Astrocyte (in vitro differentiated cells and primary cell): ENCODE results near the gene ZNF385C.

Experiments
- EZH2 ChIP-seq: IDR thresholded peaks from 2 replicates; pipeline ENCODE4 v1.6.1; 2012; ENCODE audit warnings: mild to moderate bottlenecking, low read length, inconsistent platforms; ENCODE audit not compliant: insufficient read depth
- TF ChIP-seq, protein P1 (sequence below): IDR thresholded peaks from 2 replicates; pipeline ENCODE4 v1.5.1; 2011; ENCODE audit warnings: low read depth, mild to moderate bottlenecking, inconsistent platforms, low read length, moderate library complexity; ENCODE audit not compliant: insufficient read depth

DNA sequence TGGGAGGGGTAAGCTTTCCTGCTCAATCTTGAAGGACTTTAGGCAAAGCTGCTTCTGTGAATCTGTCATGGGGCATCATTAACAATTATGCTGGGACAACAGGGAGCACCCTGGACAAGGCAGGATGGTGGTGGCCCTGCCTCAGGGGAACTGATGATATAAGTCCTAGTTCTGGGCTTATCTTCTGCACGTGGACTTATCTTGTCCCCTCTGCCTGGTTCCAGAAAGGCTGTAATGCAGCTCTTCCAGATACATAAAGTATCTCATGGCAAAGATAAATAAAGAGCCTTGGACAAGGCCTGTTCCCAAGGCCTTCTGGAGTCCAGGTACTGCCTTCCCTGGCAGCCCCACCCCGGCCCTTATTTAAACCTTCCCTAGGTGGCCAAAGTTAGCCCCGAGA, 6.0 kb upstream of the ZNF385C start:
- TF ChIP-seq, protein P1, sequence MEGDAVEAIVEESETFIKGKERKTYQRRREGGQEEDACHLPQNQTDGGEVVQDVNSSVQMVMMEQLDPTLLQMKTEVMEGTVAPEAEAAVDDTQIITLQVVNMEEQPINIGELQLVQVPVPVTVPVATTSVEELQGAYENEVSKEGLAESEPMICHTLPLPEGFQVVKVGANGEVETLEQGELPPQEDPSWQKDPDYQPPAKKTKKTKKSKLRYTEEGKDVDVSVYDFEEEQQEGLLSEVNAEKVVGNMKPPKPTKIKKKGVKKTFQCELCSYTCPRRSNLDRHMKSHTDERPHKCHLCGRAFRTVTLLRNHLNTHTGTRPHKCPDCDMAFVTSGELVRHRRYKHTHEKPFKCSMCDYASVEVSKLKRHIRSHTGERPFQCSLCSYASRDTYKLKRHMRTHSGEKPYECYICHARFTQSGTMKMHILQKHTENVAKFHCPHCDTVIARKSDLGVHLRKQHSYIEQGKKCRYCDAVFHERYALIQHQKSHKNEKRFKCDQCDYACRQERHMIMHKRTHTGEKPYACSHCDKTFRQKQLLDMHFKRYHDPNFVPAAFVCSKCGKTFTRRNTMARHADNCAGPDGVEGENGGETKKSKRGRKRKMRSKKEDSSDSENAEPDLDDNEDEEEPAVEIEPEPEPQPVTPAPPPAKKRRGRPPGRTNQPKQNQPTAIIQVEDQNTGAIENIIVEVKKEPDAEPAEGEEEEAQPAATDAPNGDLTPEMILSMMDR, result no peak
- no peak for TF ChIP-seq EZH2
